Bone marrow (tissue), 2 donors: Measurements from ENCODE around the gene PEX5L.

ENCODE experiments used
- DNase-seq, 2 donors: peaks; one replicate each; lab custom pipeline; 2025; lab: John Stamatoyannopoulos, UW

The PEX5L gene

DNA sequence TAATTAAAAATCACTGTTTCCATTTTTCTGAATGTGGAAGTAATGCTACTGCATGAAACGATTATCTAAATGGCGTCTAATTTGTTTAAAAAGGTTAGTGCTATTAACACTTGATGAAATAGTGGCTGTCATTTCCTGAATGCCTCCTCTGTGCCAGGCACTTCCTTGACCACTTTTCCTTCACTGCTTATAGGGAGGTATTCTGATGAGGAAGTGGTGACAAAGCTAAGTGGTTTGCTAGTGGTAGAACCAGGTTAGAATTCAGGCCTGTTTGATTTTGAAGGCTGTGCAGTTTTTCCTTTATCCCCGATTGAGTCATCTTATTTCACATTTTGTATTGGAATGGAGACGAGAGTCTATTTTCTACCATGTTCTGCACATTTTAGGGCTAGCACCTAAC, 264.9 kb downstream of the PEX5L start:
- DNase-seq = no peak

DNA sequence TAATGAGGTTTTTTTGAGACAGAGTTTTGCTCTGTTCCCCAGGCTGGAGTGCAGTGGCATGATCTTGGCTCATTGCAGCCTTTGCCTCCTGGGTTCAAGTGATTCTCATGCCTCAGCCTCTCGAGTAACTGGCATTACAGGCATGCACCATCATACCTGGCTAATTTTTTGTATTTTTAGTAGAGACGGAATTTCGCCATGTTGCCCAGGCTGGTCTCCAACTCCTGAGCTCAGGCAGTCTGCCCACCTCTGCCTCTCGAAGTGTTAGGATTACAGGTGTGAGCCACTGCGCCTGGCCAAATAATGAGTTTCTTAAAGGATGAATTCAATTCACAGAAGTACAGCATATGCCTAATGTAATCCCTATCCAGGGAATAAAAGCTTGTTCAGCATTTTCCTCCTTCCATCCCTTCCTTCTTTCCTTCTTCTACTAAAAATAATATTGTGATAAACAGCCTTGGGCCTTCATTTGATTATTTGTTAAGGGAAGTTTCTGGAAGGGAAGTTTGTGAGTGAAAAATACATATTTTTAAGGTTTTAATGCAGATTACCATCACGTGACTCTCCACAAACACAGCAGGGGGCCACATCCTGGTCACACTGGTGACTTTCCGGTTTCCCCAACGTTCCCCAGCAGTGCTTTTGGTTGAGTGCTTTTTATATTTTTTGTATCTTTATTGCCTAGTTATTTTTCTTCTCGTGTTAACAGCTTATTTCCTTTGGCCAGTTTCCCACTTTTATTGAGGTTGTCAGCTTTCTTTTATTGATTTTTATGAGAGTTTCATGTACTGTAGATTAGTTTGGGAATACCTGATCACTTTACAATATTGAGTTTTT, 267.1 kb downstream of the PEX5L start:
- DNase-seq = no peak

DNA sequence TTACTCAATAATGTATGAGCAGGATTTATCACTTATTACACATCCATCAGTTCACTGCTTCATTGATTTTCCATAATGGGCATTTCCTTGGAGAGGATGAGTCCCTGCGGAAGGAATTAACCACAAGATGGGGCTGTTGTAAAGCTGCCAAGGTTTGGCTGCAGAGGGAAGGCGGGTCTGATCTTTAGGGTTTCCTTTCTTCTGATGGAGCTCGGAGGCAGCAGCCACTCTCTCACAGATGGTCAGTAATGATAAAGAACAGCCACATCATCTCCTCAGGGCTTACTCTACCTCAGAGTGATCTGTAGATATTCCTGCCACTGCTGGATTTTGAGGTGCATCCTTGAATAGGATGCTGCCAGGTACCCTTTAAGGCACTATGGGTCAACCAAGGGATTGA, 268.7 kb downstream of the PEX5L start:
- DNase-seq = peak in 1 of 2 donors; percentile 12

DNA sequence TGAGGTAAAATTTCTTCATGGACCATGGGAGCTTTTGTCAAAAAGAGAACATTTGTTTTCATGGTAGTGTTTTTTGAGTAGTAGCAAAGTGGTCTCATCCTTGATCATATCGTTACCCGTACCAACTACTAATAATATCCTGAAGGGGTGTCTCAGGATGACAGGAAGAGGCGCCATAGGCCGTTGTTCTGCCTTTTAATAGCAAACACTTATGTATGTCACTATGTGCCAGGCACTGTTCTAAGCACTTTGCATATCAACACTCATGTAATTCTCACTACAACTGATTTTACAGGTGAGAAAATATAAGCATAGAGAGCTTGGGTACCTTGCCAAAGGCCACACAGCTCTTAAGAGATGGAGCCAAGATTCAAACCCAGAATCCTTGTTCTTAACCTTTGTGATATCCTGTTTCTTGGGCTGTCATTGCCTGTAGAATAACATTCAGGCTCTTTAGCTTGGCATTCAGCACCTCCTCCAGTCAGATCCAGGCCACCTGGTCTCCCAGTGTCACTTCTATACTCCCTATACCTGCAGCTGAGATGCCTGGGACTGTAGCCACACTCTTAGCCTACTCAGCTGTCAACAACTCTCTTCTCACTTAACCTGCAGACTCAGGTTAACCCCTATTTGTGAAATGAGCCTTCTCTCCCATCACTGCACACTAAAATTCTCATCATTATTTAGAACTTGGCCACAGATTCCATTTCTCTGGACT, 270.2 kb downstream of the PEX5L start:
- no peak for DNase-seq

DNA sequence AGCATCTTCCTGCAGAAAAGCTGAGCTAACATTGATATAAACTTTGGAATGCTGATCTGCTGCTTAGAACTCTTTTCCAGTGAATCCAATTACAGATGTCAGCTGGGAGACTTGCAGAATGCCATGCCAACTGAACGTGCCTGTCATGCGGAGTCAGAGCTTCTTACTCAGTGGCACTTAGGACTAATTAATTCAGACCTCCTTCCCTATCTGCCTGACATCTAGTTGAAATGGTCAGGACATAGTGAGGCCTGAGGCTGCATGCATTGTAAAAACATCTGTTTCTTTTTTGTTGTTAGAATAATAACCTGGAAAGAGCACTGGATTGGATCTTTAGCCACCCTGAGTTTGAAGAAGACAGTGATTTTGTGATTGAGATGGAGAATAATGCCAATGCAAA, 271.3 kb downstream of the PEX5L start:
- no peak for DNase-seq

DNA sequence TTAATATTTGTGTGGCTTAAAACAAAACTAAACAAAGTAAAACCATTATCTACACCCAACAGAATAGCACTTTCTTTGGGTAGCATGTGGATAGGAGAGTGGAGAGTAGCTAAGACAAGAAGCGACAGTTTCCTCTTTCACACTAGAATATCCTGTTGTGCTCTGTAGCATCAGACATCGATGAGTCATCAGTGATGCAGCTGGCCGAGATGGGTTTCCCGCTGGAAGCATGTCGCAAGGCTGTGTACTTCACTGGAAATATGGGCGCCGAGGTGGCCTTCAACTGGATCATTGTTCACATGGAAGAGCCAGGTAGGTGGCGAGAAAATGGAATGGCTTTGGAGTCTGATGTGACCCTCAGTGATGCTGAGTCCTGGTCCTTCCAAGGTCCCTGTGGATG, 275.8 kb downstream of the PEX5L start:
- DNase-seq = peak in 1 of 2 donors; percentile 49

DNA sequence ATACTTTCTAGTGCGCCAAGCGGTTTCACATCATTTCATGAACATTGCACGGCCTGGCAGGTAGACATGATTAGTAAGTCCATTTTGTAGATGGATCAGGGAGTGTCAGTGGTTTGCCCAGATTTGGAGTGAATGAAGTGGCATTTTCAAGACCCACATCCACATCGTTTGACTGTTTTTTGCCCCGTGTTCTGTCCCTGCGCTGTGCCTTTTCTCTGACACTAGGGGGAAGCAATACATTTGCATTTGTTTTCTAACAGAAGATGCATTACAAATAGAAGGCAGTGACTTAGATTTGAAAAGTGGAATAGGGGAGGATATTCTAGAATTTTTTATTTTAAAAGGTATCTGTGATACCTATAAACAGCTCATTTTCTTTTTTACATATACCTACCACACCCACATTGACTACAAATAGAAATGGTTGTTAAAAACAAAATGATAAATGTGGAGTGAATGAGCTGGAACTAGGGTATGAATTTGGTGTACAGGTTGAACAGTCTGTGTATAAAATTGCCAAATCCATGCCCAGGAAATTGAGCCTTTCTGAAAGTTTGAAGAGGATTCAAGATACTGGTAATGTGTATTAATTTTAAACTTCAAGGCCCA, 285.9 kb downstream of the PEX5L start:
- DNase-seq = no peak

DNA sequence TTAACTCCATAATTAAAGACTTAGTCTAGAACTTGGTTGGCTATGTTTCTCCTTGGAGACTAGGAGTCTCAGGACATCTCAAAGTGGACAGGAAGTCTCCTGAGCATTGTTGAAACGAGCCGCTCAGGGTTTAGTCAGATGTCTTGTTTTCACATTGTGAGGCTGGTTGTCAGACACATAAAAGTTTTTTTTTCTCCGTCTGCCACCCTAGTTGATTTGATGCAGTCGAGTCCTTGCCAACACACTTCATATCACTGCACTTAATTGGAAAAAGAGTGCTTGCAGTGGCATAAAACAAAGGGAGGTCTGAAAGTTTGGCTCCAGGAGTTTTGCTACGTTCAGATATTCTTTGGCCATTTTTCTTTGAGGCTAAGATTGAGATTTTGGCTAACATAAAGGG, 291.0 kb downstream of the PEX5L start:
- no peak for DNase-seq

DNA sequence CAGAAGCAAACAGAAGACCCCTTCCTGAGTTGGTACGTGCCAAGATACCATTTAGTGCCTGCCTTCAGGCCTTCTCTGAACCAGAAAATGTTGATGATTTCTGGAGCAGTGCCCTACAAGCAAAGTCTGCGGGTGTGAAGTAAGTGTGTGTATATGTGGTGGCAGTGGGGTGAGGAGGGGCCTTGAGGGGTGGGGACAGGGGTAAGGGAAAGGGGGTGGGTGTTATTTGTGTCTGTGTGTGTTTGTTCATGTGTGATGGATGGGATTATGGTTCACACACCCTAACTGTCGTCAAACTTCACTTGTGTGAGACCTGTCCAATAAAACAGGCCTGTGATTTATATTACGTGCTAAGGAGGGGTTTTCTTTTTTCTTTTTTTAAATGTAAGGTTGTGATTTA, 291.7 kb downstream of the PEX5L start:
- no peak for DNase-seq
